IMR-90 (cell line): ENCODE data around the gene NPTX2. TPM values are rescaled to one million over a fixed set of nuclear protein-coding genes. Genes with fewer than 3 reads are reported as not detected.

Experiments
- ATAC-seq: fragments of 200-7000 bp; cut with Tn5 transposase; 2 replicates; pipeline ENCODE4 v1.9.1; 2020; ENCODE audit warnings: low read depth, mild to moderate bottlenecking, moderate library complexity
- BruUV-seq: library from RNA; stranded (reverse); fragments of 400-500 nt; replicated peaks from 2 replicates; lab custom pipeline; 2021; lab: Mats Ljungman, UMichigan
- CTCF ChIA-PET: fragments of 300-600 bp; formaldehyde crosslinking; extraction: SDS; loops from one replicate; lab custom pipeline; 2021; ENCODE audit warnings: antibody characterized with exemption; lab: Yijun Ruan, JAX
- POLR2A ChIA-PET: fragments of 300-600 bp; sonication (Branson Sonifier 250); formaldehyde crosslinking; loops from one replicate; lab custom pipeline; 2022; ENCODE audit warnings: antibody characterized with exemption; ENCODE audit not compliant: unreplicated experiment; lab: Charles Lee
- DNase-seq: peaks from one replicate; pipeline ENCODE4 v3.0.0; 2013
- H2AFZ ChIP-seq: replicated peaks from 2 replicates; pipeline ENCODE3; 2013; ENCODE audit warnings: low read length, mild to moderate bottlenecking; ENCODE audit not compliant: poor library complexity
- H2AK5ac ChIP-seq: 2 replicates; pipeline ENCODE4 v1.6.1; 2013; ENCODE audit warnings: low read depth, low read length, inconsistent platforms
- H2AK9ac ChIP-seq: replicated peaks from 2 replicates; pipeline ENCODE3; 2013; ENCODE audit warnings: mild to moderate bottlenecking, low read depth, low read length, moderate library complexity; ENCODE audit not compliant: poor library complexity
- H2BK120ac ChIP-seq: 2 replicates; pipeline ENCODE4 v1.6.1; 2013; ENCODE audit warnings: low read depth, low read length, inconsistent platforms
- H2BK15ac ChIP-seq: 3 replicates; pipeline ENCODE4 v1.6.1; 2013; ENCODE audit warnings: low read depth, low read length, inconsistent platforms
- H2BK20ac ChIP-seq: 2 replicates; pipeline ENCODE4 v1.6.1; 2013; ENCODE audit warnings: low read depth, mild to moderate bottlenecking, inconsistent platforms, low read length, moderate library complexity
- H2BK5ac ChIP-seq: 2 replicates; pipeline ENCODE4 v1.6.1; 2013; ENCODE audit warnings: mild to moderate bottlenecking, low read depth, low read length, inconsistent platforms; ENCODE audit not compliant: poor library complexity, severe bottlenecking
- H3K14ac ChIP-seq: replicated peaks from 2 replicates; pipeline ENCODE4 v1.6.1; 2013; ENCODE audit warnings: low read depth, low read length, inconsistent platforms
- H3K18ac ChIP-seq: 2 replicates; pipeline ENCODE4 v1.6.1; 2013; ENCODE audit warnings: low read depth, low read length, control low read depth
- H3K23ac ChIP-seq: 2 replicates; pipeline ENCODE4 v1.6.1; 2013; ENCODE audit warnings: low read depth, low read length, inconsistent platforms
- H3K27ac ChIP-seq: 2 replicates; pipeline ENCODE4 v1.5.1; 2013; ENCODE audit warnings: mild to moderate bottlenecking, control low read depth, low read length; ENCODE audit not compliant: insufficient read depth
- H3K27me3 ChIP-seq: 2 replicates; pipeline ENCODE4 v1.6.1; 2013; ENCODE audit warnings: low read length; ENCODE audit not compliant: control insufficient read depth, insufficient read depth
- H3K36me3 ChIP-seq: 2 replicates; pipeline ENCODE4 v1.6.1; 2013; ENCODE audit warnings: low read length, mixed read lengths; ENCODE audit not compliant: control insufficient read depth, insufficient read depth
- H3K4ac ChIP-seq: 2 replicates; pipeline ENCODE4 v1.6.1; 2013; ENCODE audit warnings: low read depth, low read length, inconsistent platforms
- H3K4me1 ChIP-seq: 2 replicates; pipeline ENCODE4 v1.6.1; 2013; ENCODE audit warnings: low read length, mixed read lengths; ENCODE audit not compliant: control insufficient read depth, insufficient read depth
- H3K4me2 ChIP-seq: 2 replicates; pipeline ENCODE4 v1.6.1; 2013; ENCODE audit warnings: low read depth, mild to moderate bottlenecking, control low read depth, low read length, moderate library complexity
- H3K4me3 ChIP-seq: 2 replicates; pipeline ENCODE4 v1.5.1; 2013; ENCODE audit warnings: low read depth, mild to moderate bottlenecking, control low read depth, low read length, moderate library complexity; ENCODE audit not compliant: insufficient read depth
- H3K56ac ChIP-seq: 2 replicates; pipeline ENCODE4 v1.6.1; 2013; ENCODE audit warnings: low read length, inconsistent platforms; ENCODE audit not compliant: insufficient read depth; ENCODE audit errors: extremely low read depth
- H3K79me1 ChIP-seq, 2 experiments: 2 replicates each; pipeline ENCODE4 v1.6.1; 2013; ENCODE audit warnings: low read length in 2 of 2, inconsistent platforms in 1 of 2, low read depth in 1 of 2
- H3K9ac ChIP-seq: 2 replicates; pipeline ENCODE4 v1.6.1; 2013; ENCODE audit warnings: low read depth, low read length, control low read depth
- H3K9me1 ChIP-seq: 2 replicates; pipeline ENCODE4 v1.6.1; 2013; ENCODE audit warnings: low read length, inconsistent platforms; ENCODE audit not compliant: insufficient read depth
- H3K9me3 ChIP-seq: 2 replicates; pipeline ENCODE4 v1.6.1; 2013; ENCODE audit warnings: low read length; ENCODE audit not compliant: control insufficient read depth, insufficient read depth
- H4K20me1 ChIP-seq: 2 replicates; pipeline ENCODE4 v1.6.1; 2013; ENCODE audit warnings: low read length, inconsistent platforms; ENCODE audit not compliant: insufficient read depth
- H4K5ac ChIP-seq: 2 replicates; pipeline ENCODE4 v1.6.1; 2013; ENCODE audit warnings: mild to moderate bottlenecking, low read depth, low read length, control low read depth
- H4K8ac ChIP-seq, 2 experiments: 2 replicates each; pipeline ENCODE4 v1.6.1; 2013; ENCODE audit warnings: low read depth in 2 of 2, low read length in 2 of 2, control low read depth in 1 of 2, inconsistent platforms in 1 of 2
- H4K91ac ChIP-seq: 2 replicates; pipeline ENCODE4 v1.6.1; 2013; ENCODE audit warnings: low read depth, low read length, inconsistent platforms; ENCODE audit not compliant: insufficient read depth
- WGBS, 2 experiments: methylation state at CpG; one replicate each; pipeline versions ENCODE4 v1.1.5 to v1.1.7; 2013; ENCODE audit warnings: missing lambda C conversion rate in 2 of 2; ENCODE audit not compliant: insufficient read length in 1 of 2; ENCODE audit errors: extremely low coverage in 2 of 2; 5-methylcytosine and 5-hydroxymethylcytosine counted together
- dilution Hi-C: fragments of 300-500 bp; cut with HindIII; formaldehyde crosslinking; loops from one replicate; pipeline ENCODE4 v1.14.3; 2018; ENCODE audit warnings: low sequenced_read_pairs; ENCODE audit not compliant: unreplicated experiment
- in situ Hi-C: fragments of 300-500 bp; cut with MboI; formaldehyde crosslinking; loops from 3 replicates; pipeline ENCODE4 v1.14.3; 2019; ENCODE audit warnings: low sequenced_read_pairs, inconsistent platforms, mixed read lengths
- intact Hi-C: fragments of 100-400 bp; cut with micrococcal nuclease; formaldehyde crosslinking; loops from 2 replicates; pipeline ENCODE4 v1.10.0; 2022
- polyA plus RNA-seq, 3 experiments: library from polyadenylated mRNA; depleted of rRNA; stranded (reverse); fragments of >200 nt; gene quantifications; 2 replicates each; pipeline ENCODE4 v1.2.3, GENCODE V29; 2012; ENCODE audit warnings: low replicate concordance in 1 of 3
- total RNA-seq: library from RNA; depleted of rRNA; stranded (reverse); fragments of >200 nt; gene quantifications from 2 replicates; pipeline ENCODE4 v1.2.3, GENCODE V29; 2012
- TF ChIP-seq, protein P1 (sequence below): fragments of 150-350 bp; IDR thresholded peaks from 2 replicates; pipeline ENCODE4 v1.6.1; 2017; ENCODE audit warnings: mild to moderate bottlenecking, antibody characterized with exemption, low read length, low read depth

Gene NPTX2
- total and polyA plus RNA-seq, 2 of the 4 experiments (the other 2 are of a cell fraction), result under 0.01 to 0.03 TPM

DNA sequence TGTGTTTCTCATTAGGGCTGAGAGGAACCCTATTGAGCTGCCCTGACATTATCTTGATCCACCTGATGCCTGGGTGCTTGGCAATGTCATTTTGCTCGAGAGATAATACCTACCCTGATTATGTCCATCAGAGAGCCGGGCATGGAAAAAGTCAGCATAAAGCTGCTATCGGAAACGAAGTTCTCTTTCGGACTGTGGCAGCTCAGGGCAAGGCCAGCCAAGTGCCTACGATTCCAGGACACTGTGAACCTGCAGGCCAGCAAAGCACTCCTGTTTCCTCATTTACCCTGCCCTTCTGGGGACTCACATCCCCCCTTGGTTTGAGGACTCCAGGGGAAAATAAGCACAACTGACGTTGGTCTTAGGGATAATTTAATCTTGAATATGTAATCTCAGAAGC lies 25.2 kb upstream of the NPTX2 start:
- Histone ChIP-seq H3K9me1 (no peaks in the 10 kb centered on the region), H3K23ac (no peak overlapping the region), H3K4me1 (no peaks in the 10 kb centered on the region), H3K36me3 (no peaks in the 10 kb centered on the region), H4K20me1 (no peaks in the 10 kb centered on the region), H3K9me3 (peaks cover 13% of the 10 kb centered on the region), H2BK15ac (no peak overlapping the region), H2AK9ac (no peak overlapping the region), H4K5ac (no peak overlapping the region), H3K4ac (no peak overlapping the region), H3K79me1 (no peaks in the 10 kb centered on the region), H4K8ac (no peak overlapping the region), H3K56ac (no peak overlapping the region), H3K18ac (no peak overlapping the region), H2BK120ac (no peak overlapping the region), H2BK5ac (no peak overlapping the region), H2AFZ (no peak overlapping the region), H3K27ac (no peak overlapping the region), H2BK20ac (no peak overlapping the region), H3K4me3 (no peak overlapping the region), H3K27me3 (no peaks in the 10 kb centered on the region), H3K4me2 (no peak overlapping the region), H4K91ac (no peak overlapping the region), H3K14ac (no peak overlapping the region), H3K9ac (no peak overlapping the region), H2AK5ac (no peak overlapping the region)
- dilution Hi-C loops (no loop called here), intact Hi-C loops (no loop called here), in situ Hi-C loops (no loop called here)
- ATAC-seq (no peak), DNase-seq (no peak)
- no TSS peak for BruUV-seq
- ChIA-PET CTCF (no interaction called here), POLR2A (no interaction called here)
- TF ChIP-seq, protein P1, sequence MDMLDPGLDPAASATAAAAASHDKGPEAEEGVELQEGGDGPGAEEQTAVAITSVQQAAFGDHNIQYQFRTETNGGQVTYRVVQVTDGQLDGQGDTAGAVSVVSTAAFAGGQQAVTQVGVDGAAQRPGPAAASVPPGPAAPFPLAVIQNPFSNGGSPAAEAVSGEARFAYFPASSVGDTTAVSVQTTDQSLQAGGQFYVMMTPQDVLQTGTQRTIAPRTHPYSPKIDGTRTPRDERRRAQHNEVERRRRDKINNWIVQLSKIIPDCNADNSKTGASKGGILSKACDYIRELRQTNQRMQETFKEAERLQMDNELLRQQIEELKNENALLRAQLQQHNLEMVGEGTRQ, result no peak
- WGBS, 2 experiments, result no CpG with 5 or more reads among the region's 7 CpGs
